ENCODE results near the gene ARID1A. TPM values are rescaled to one million over a fixed set of nuclear protein-coding genes. Genes with fewer than 3 reads are reported as not detected.

Gene ARID1A
- total RNA-seq, 4 donors from 2014 or later, result 25.8 to 48.4 (median 40.6) TPM

GRCh38 chr1:26727476-26727875, 31.7 kb downstream of the ARID1A start:
- TF ChIP-seq CTCF (IDR thresholded peaks at IDR 0.05), result no peak
- DNase-seq (ENCODE audit: low spot score) (no peak), ATAC-seq (ENCODE audit: low FRiP score) (no peak)

GRCh38 chr1:26728645-26729044, 32.8 kb downstream of the ARID1A start:
- no peak for TF ChIP-seq CTCF (IDR thresholded peaks at IDR 0.05)
- ATAC-seq (ENCODE audit: low FRiP score) (no peak), DNase-seq (ENCODE audit: low spot score) (no peak)

- ATAC-seq (ENCODE audit: low FRiP score), result no peak
- no peak for TF ChIP-seq CTCF (IDR thresholded peaks at IDR 0.05)
- DNase-seq (ENCODE audit: low spot score), result no peak
These were observed 33.8 kb downstream of the ARID1A start for GRCh38 chr1:26729633-26730032.

GRCh38 chr1:26730695-26731094, 34.9 kb downstream of the ARID1A start:
- DNase-seq (ENCODE audit: low spot score) (no peak), ATAC-seq (ENCODE audit: low FRiP score) (no peak)
- no peak for TF ChIP-seq CTCF (IDR thresholded peaks at IDR 0.05)

GRCh38 chr1:26731233-26731902, 35.6 kb downstream of the ARID1A start:
- no peak for TF ChIP-seq CTCF (IDR thresholded peaks at IDR 0.05)
- ATAC-seq (ENCODE audit: low FRiP score) (no peak), DNase-seq (ENCODE audit: low spot score) (no peak)

GRCh38 chr1:26733392-26733791, 37.6 kb downstream of the ARID1A start:
- no peak for TF ChIP-seq CTCF (IDR thresholded peaks at IDR 0.05)
- DNase-seq (ENCODE audit: low spot score) (no peak), ATAC-seq (ENCODE audit: low FRiP score) (no peak)

- no peak for DNase-seq (ENCODE audit: low spot score)
- ATAC-seq (ENCODE audit: low FRiP score), result peak; percentile 81
- TF ChIP-seq CTCF (IDR thresholded peaks at IDR 0.05), result no peak
These were observed 38.2 kb downstream of the ARID1A start for GRCh38 chr1:26733982-26734381.
